ENCODE measurements around the gene RNASE12. TPM values are rescaled to one million over a fixed set of nuclear protein-coding genes. Genes with fewer than 3 reads are reported as not detected.

RNASE12 gene
- total and polyA plus RNA-seq, 2 donors (not counting 3 experiments of a cell fraction or from before 2014, with no cell fraction given) = not detected

DNA sequence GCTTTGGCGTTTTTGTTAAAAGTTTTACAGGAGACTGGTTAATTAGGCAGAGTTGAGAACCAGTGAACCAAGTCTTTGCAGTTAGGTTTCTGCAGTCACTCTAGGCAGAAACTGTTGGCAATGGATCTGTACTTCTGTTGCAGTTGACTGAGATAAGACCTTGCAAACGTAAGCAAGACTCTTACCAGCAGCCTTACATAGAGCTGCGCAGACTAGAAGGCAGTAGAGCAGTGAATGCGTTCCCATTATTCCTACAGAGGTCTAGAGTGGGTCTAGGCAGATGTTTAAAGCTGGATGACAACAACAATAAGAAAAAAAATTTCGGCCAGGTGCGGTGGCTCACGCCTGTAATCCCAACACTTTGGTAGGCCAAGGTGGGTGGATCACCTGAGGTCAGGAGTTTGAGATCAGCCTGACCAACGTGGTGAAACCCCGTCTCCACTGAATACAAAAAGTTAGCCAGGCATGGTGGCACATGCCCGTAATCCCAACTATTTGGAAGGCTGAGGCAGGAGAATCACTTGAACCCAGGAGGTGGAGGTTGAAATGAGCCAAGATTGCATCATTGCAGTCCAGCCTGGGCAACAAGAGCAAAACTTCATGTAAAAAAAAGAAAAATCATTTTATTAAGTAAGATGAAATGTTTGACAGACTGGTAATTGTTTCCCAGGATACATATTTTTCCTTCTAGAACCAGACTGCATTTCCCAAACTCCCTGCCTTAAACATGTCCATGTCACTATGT lies 42.6 kb downstream of the RNASE12 start:
- ChIA-PET POLR2A (no interaction called here), CTCF (no interaction called here)
- Histone ChIP-seq H2AFZ (ENCODE audit: low read depth, low read length) (no peak overlapping the region), H3K9me1 (replicated peaks; ENCODE audit: control insufficient read depth, extremely low read depth, insufficient read depth, low read length) (no peaks in the 10 kb centered on the region), H3K9me3 (replicated peaks; ENCODE audit: control insufficient read depth, insufficient read depth, low read length) (no peaks in the 10 kb centered on the region), H3K4me2 (ENCODE audit: insufficient read depth, low read length) (no peak overlapping the region), H3K9ac (replicated peaks; ENCODE audit: extremely low read depth, insufficient read depth, low read length) (no peak overlapping the region), H3K4me3 (replicated peaks in 1 of 3; ENCODE audit: insufficient read depth in 1 of 3, low read depth in 1 of 3, low read length in 3 of 3) (no peak overlapping the region), H4K20me1 (replicated peaks; ENCODE audit: control insufficient read depth, extremely low read depth, insufficient read depth, low read length) (no peaks in the 10 kb centered on the region), H3K27ac (ENCODE audit: insufficient read depth, low read depth, low read length) (no peak overlapping the region), H3K36me3 (ENCODE audit: control insufficient read depth in 2 of 2, extremely low read depth in 1 of 2, insufficient read depth in 2 of 2, low read length in 2 of 2) (no peaks in the 10 kb centered on the region), H3K27me3 (ENCODE audit: control insufficient read depth in 2 of 2, insufficient read depth in 2 of 2, low read length in 2 of 2) (peaks cover 2 to 4% of the 10 kb centered on the region in 2 experiments), H3K4me1 (ENCODE audit: control insufficient read depth, extremely low read depth, insufficient read depth, low read length) (no peaks in the 10 kb centered on the region), H3K79me2 (ENCODE audit: control insufficient read depth, insufficient read depth, low read length) (no peaks in the 10 kb centered on the region)
- no TSS peak for BruUV-seq (replicated peaks)
- DNase-seq (ENCODE audit: low read depth, low spot score) = no peak
- dilution Hi-C loops (cut with MboI; ENCODE audit: extremely low pct_ligation_motif_present, low sequenced_read_pairs) = loop anchor here (10.0 kb wide), 1 partner anchor 194 kb away; no protein-coding TSS in a partner anchor
- intact Hi-C loops (cut with micrococcal nuclease) = no loop called here
- TF ChIP-seq EZH2 (IDR thresholded peaks at IDR 0.05; ENCODE audit: borderline replicate concordance, low read depth, low read length, severe bottlenecking) (no peak), POLR2A (IDR thresholded peaks at IDR 0.05; ENCODE audit: low read depth, low read length) (no peak), MYC (IDR thresholded peaks at IDR 0.05; ENCODE audit: low read depth, low read length) (no peak), FOS (IDR thresholded peaks at IDR 0.05; ENCODE audit: borderline replicate concordance, insufficient read depth, low read length) (no peak), GATA2 (IDR thresholded peaks at IDR 0.05; ENCODE audit: insufficient read depth, insufficient read length, low read depth, low read length) (no peak), POLR2AphosphoS5 (IDR thresholded peaks at IDR 0.05; ENCODE audit: insufficient read depth, low read depth, low read length) (no peak), JUN (IDR thresholded peaks at IDR 0.05; ENCODE audit: borderline replicate concordance, insufficient read depth, insufficient read length, low read depth) (no peak)
- TF ChIP-seq, protein P1, sequence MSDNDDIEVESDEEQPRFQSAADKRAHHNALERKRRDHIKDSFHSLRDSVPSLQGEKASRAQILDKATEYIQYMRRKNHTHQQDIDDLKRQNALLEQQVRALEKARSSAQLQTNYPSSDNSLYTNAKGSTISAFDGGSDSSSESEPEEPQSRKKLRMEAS (IDR thresholded peaks at IDR 0.05; ENCODE audit: insufficient read depth, insufficient read length) = no peak
- TF ChIP-seq, protein P2, sequence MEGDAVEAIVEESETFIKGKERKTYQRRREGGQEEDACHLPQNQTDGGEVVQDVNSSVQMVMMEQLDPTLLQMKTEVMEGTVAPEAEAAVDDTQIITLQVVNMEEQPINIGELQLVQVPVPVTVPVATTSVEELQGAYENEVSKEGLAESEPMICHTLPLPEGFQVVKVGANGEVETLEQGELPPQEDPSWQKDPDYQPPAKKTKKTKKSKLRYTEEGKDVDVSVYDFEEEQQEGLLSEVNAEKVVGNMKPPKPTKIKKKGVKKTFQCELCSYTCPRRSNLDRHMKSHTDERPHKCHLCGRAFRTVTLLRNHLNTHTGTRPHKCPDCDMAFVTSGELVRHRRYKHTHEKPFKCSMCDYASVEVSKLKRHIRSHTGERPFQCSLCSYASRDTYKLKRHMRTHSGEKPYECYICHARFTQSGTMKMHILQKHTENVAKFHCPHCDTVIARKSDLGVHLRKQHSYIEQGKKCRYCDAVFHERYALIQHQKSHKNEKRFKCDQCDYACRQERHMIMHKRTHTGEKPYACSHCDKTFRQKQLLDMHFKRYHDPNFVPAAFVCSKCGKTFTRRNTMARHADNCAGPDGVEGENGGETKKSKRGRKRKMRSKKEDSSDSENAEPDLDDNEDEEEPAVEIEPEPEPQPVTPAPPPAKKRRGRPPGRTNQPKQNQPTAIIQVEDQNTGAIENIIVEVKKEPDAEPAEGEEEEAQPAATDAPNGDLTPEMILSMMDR (IDR thresholded peaks at IDR 0.05; ENCODE audit: extremely low read depth in 1 of 2, insufficient read depth in 1 of 2, low read depth in 1 of 2, low read length in 2 of 2) = no peak
- FAIRE-seq = no peak
